ENCODE results near the gene MAMDC2. TPM values are rescaled to one million over a fixed set of nuclear protein-coding genes. Genes with fewer than 3 reads are reported as not detected.

The MAMDC2 gene
- total RNA-seq, 1 donor from 2014 or later, result 211 TPM

DNA sequence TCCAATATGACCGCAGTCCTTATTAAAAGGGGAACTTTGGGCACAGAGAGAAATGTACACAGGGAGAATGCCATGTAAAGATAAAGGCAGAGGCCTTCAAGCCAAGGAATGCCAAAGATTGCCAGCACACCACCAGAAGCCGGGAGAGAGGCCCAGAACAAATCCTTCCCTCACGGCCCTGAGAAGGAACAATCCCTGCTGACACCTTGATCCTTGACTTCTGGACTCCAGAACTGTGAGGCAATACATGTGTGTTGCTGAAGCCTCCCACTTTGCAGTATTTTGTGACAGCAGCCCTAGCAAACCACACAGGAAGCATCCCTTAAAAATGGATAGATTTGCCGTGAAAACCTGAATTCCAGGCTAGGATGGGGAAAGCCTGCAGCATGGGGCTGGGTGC, 80.0 kb downstream of the MAMDC2 start:
- H4K20me1 ChIP-seq (ENCODE audit: insufficient read depth, low read length), result no peaks in the 10 kb centered on the region
- no peak overlapping the region for H3K4me3 ChIP-seq (ENCODE audit: insufficient read depth, low read depth, low read length)
- no peaks in the 10 kb centered on the region for H3K9me3 Mint-ChIP-seq (ENCODE audit: unreplicated experiment)
- H3K4me2 ChIP-seq (ENCODE audit: low read length), result no peak overlapping the region
- FAIRE-seq (no peak), DNase-seq (ENCODE audit: low read depth) (no peak)
- peaks cover 25% of the 10 kb centered on the region for H3K4me1 ChIP-seq (ENCODE audit: insufficient read depth, low read length)
- no peaks in the 10 kb centered on the region for H3K36me3 ChIP-seq (ENCODE audit: insufficient read depth, low read length)
- H3K4me1 Mint-ChIP-seq (ENCODE audit: low read depth, unreplicated experiment), result peaks cover 61% of the 10 kb centered on the region
- H3K79me2 ChIP-seq (ENCODE audit: insufficient read depth, low read length), result no peaks in the 10 kb centered on the region
- no peak overlapping the region for H3K4me3 Mint-ChIP-seq (ENCODE audit: unreplicated experiment)
- H3K9me3 ChIP-seq (ENCODE audit: insufficient read depth, low read depth, low read length), result no peaks in the 10 kb centered on the region
- peaks cover 38% of the 10 kb centered on the region for H3K36me3 Mint-ChIP-seq (ENCODE audit: low read depth, unreplicated experiment)
- TF ChIP-seq EZH2 (IDR thresholded peaks at IDR 0.05; ENCODE audit: insufficient read depth, low read length), result no peak
- TF ChIP-seq, protein P1, sequence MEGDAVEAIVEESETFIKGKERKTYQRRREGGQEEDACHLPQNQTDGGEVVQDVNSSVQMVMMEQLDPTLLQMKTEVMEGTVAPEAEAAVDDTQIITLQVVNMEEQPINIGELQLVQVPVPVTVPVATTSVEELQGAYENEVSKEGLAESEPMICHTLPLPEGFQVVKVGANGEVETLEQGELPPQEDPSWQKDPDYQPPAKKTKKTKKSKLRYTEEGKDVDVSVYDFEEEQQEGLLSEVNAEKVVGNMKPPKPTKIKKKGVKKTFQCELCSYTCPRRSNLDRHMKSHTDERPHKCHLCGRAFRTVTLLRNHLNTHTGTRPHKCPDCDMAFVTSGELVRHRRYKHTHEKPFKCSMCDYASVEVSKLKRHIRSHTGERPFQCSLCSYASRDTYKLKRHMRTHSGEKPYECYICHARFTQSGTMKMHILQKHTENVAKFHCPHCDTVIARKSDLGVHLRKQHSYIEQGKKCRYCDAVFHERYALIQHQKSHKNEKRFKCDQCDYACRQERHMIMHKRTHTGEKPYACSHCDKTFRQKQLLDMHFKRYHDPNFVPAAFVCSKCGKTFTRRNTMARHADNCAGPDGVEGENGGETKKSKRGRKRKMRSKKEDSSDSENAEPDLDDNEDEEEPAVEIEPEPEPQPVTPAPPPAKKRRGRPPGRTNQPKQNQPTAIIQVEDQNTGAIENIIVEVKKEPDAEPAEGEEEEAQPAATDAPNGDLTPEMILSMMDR (IDR thresholded peaks at IDR 0.05; ENCODE audit: insufficient read depth, low read depth, low read length), result no peak
- H3K27me3 ChIP-seq (ENCODE audit: insufficient read depth, low read length), result no peaks in the 10 kb centered on the region
- no peaks in the 10 kb centered on the region for H3K27me3 Mint-ChIP-seq (ENCODE audit: low read depth, unreplicated experiment)
- no peak overlapping the region for H3K9ac ChIP-seq (ENCODE audit: low read length)
- no peak overlapping the region for H2AFZ ChIP-seq (ENCODE audit: low read depth, low read length)
- no peak overlapping the region for H3K27ac ChIP-seq (ENCODE audit: low read depth, low read length)
- H3K27ac Mint-ChIP-seq (ENCODE audit: unreplicated experiment), result no peak overlapping the region

DNA sequence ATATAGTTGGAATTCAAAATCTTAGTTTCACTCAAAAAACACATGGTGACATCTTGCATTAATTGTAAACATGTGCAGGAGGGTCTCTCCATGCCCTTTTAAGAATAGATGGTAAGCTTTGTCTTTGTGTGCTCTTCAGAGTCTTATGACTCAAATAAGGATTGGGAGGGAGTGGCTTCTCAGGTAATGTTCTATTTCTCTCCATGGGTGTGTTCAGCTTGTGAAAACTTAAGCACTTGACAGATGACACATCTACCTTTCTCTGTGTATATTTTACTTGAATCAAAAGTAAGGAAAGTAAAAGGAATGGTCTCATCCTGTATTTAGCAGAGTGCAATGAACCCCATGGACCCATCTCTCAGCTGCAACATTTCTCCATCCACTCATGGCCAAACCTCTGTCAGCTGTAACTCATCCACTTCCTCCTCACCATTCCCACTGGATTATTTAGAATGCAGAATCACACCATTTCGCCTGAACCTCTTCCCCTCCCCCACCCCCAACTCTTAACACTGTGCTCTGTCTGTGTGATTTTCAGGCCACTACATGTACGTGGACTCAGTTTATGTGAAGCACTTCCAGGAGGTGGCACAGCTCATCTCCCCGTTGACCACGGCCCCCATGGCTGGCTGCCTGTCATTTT, 82.1 kb downstream of the MAMDC2 start:
- Mint-ChIP-seq H3K36me3 (ENCODE audit: low read depth, unreplicated experiment) (peaks cover 46% of the 10 kb centered on the region), H3K9me3 (ENCODE audit: unreplicated experiment) (no peaks in the 10 kb centered on the region), H3K27me3 (ENCODE audit: low read depth, unreplicated experiment) (no peaks in the 10 kb centered on the region), H3K4me3 (ENCODE audit: unreplicated experiment) (no peak overlapping the region), H3K27ac (ENCODE audit: unreplicated experiment) (no peak overlapping the region), H3K4me1 (ENCODE audit: low read depth, unreplicated experiment) (peaks cover 43% of the 10 kb centered on the region)
- Histone ChIP-seq H3K4me1 (ENCODE audit: insufficient read depth, low read length) (peaks cover 14% of the 10 kb centered on the region), H3K27me3 (ENCODE audit: insufficient read depth, low read length) (no peaks in the 10 kb centered on the region), H3K9ac (ENCODE audit: low read length) (no peak overlapping the region), H4K20me1 (ENCODE audit: insufficient read depth, low read length) (no peaks in the 10 kb centered on the region), H2AFZ (ENCODE audit: low read depth, low read length) (no peak overlapping the region), H3K36me3 (ENCODE audit: insufficient read depth, low read length) (no peaks in the 10 kb centered on the region), H3K4me2 (ENCODE audit: low read length) (no peak overlapping the region), H3K4me3 (ENCODE audit: insufficient read depth, low read depth, low read length) (no peak overlapping the region), H3K27ac (ENCODE audit: low read depth, low read length) (no peak overlapping the region), H3K79me2 (ENCODE audit: insufficient read depth, low read length) (no peaks in the 10 kb centered on the region), H3K9me3 (ENCODE audit: insufficient read depth, low read depth, low read length) (no peaks in the 10 kb centered on the region)
- TF ChIP-seq, protein P1 (IDR thresholded peaks at IDR 0.05; ENCODE audit: insufficient read depth, low read depth, low read length), result no peak
- TF ChIP-seq EZH2 (IDR thresholded peaks at IDR 0.05; ENCODE audit: insufficient read depth, low read length), result no peak
- FAIRE-seq (no peak), DNase-seq (ENCODE audit: low read depth) (no peak)

DNA sequence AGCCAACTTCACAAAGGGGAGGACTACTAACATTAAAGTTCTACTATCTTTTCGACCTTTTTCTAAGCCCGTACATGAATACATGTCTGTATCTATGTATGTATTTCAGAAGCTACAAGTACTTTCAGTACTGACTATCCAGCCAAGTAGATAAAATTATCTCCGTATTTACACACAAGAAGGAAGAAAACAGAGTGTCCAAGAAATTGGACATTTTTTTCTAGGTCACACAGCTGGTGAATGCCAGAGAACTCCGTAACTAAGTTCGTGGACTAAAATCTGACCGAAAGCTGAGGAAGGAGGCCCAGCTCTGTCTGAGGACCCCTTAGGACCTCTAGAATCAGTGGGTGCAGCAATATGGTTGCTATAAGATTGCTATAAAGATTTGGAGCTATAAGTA, 83.4 kb downstream of the MAMDC2 start:
- TF ChIP-seq, protein P1 (IDR thresholded peaks at IDR 0.05; ENCODE audit: insufficient read depth, low read depth, low read length), result no peak
- no peak for TF ChIP-seq EZH2 (IDR thresholded peaks at IDR 0.05; ENCODE audit: insufficient read depth, low read length)
- no peak for FAIRE-seq
- no peak overlapping the region for H2AFZ ChIP-seq (ENCODE audit: low read depth, low read length)
- H3K4me2 ChIP-seq (ENCODE audit: low read length), result no peak overlapping the region
- no peak overlapping the region for H3K9ac ChIP-seq (ENCODE audit: low read length)
- peaks cover 2% of the 10 kb centered on the region for H3K4me1 ChIP-seq (ENCODE audit: insufficient read depth, low read length)
- Mint-ChIP-seq H3K4me3 (ENCODE audit: unreplicated experiment) (no peak overlapping the region), H3K4me1 (ENCODE audit: low read depth, unreplicated experiment) (peaks cover 31% of the 10 kb centered on the region), H3K27me3 (ENCODE audit: low read depth, unreplicated experiment) (no peaks in the 10 kb centered on the region), H3K27ac (ENCODE audit: unreplicated experiment) (no peak overlapping the region), H3K9me3 (ENCODE audit: unreplicated experiment) (no peaks in the 10 kb centered on the region), H3K36me3 (ENCODE audit: low read depth, unreplicated experiment) (peaks cover 49% of the 10 kb centered on the region)
- no peak overlapping the region for H3K4me3 ChIP-seq (ENCODE audit: insufficient read depth, low read depth, low read length)
- no peak for DNase-seq (ENCODE audit: low read depth)
- H3K9me3 ChIP-seq (ENCODE audit: insufficient read depth, low read depth, low read length), result no peaks in the 10 kb centered on the region
- H3K27ac ChIP-seq (ENCODE audit: low read depth, low read length), result no peak overlapping the region
- H3K36me3 ChIP-seq (ENCODE audit: insufficient read depth, low read length), result no peaks in the 10 kb centered on the region
- H4K20me1 ChIP-seq (ENCODE audit: insufficient read depth, low read length), result no peaks in the 10 kb centered on the region
- H3K79me2 ChIP-seq (ENCODE audit: insufficient read depth, low read length), result no peaks in the 10 kb centered on the region
- H3K27me3 ChIP-seq (ENCODE audit: insufficient read depth, low read length), result no peaks in the 10 kb centered on the region

All from astrocyte (in vitro differentiated cells and primary cell).